Neuronal stem cell (in vitro differentiated cells): ENCODE data around the gene FAM43B.

Experiments
- DNase-seq: peaks from one replicate; pipeline ENCODE4 v3.0.0-alpha.2; 2013; ENCODE audit warnings: low spot score
- H2AFZ ChIP-seq: one replicate; pipeline ENCODE4 v1.6.1; 2013; ENCODE audit warnings: mild to moderate bottlenecking, low read length, inconsistent platforms
- H2AK5ac ChIP-seq: 2 replicates; pipeline ENCODE4 v1.6.1; 2013; ENCODE audit warnings: low read depth, mild to moderate bottlenecking, inconsistent platforms, low read length, moderate library complexity, mixed read lengths
- H2BK120ac ChIP-seq: 2 replicates; pipeline ENCODE4 v1.6.1; 2013; ENCODE audit warnings: low read depth, mild to moderate bottlenecking, inconsistent platforms, low read length, moderate library complexity, mixed read lengths
- H2BK12ac ChIP-seq: one replicate; pipeline ENCODE4 v1.6.1; 2013; ENCODE audit warnings: low read length, inconsistent platforms
- H2BK15ac ChIP-seq: 2 replicates; pipeline ENCODE4 v1.6.1; 2013; ENCODE audit warnings: mild to moderate bottlenecking, low read length, inconsistent platforms, mixed read lengths
- H2BK5ac ChIP-seq: one replicate; pipeline ENCODE4 v1.6.1; 2013; ENCODE audit warnings: inconsistent platforms, mild to moderate bottlenecking, low read length, moderate library complexity
- H3K14ac ChIP-seq: one replicate; pipeline ENCODE4 v1.6.1; 2013; ENCODE audit warnings: low read length, inconsistent platforms
- H3K18ac ChIP-seq: 2 replicates; pipeline ENCODE4 v1.6.1; 2013; ENCODE audit warnings: low read length, inconsistent platforms
- H3K23ac ChIP-seq: 2 replicates; pipeline ENCODE4 v1.6.1; 2013; ENCODE audit warnings: low read depth, mild to moderate bottlenecking, mixed read lengths, low read length, inconsistent platforms; ENCODE audit not compliant: poor library complexity
- H3K27ac ChIP-seq: replicated peaks from 3 replicates; pipeline ENCODE4 v1.5.1; 2013; ENCODE audit warnings: low read length, inconsistent platforms
- H3K27me3 ChIP-seq, 3 experiments: 2 replicates each; pipeline ENCODE4 v1.6.1; 2013; ENCODE audit warnings: low read length in 3 of 3, mild to moderate bottlenecking in 2 of 3, inconsistent platforms in 1 of 3, low read depth in 1 of 3, mixed read lengths in 1 of 3, moderate library complexity in 1 of 3; ENCODE audit not compliant: control insufficient read depth in 3 of 3, insufficient read depth in 3 of 3
- H3K36me3 ChIP-seq, 2 donors: replicated peaks in 1 of 2; 2 replicates each; pipeline ENCODE4 v1.6.1; 2013; ENCODE audit warnings: low read length in 2 of 2; ENCODE audit not compliant: control insufficient read depth in 2 of 2, insufficient read depth in 2 of 2
- H3K4ac ChIP-seq: 2 replicates; pipeline ENCODE4 v1.6.1; 2013; ENCODE audit warnings: inconsistent platforms, mild to moderate bottlenecking, low read length, moderate library complexity
- H3K4me1 ChIP-seq, 2 donors: 1 replicate in 1 of 2; 2 replicates in 1 of 2; pipeline ENCODE4 v1.6.1; 2013; ENCODE audit warnings: low read length in 2 of 2, low read depth in 1 of 2; ENCODE audit not compliant: control insufficient read depth in 2 of 2, insufficient read depth in 1 of 2
- H3K4me2 ChIP-seq: one replicate; pipeline ENCODE4 v1.6.1; 2013; ENCODE audit warnings: mild to moderate bottlenecking, low read length, inconsistent platforms; ENCODE audit not compliant: insufficient read depth, poor library complexity, severe bottlenecking
- H3K4me3 ChIP-seq, 2 donors: 2 replicates each; pipeline ENCODE4 v1.5.1; 2013; ENCODE audit warnings: low read length in 2 of 2, mild to moderate bottlenecking in 2 of 2, inconsistent platforms in 1 of 2, moderate library complexity in 1 of 2
- H3K79me1 ChIP-seq: one replicate; pipeline ENCODE4 v1.6.1; 2013; ENCODE audit warnings: low read depth, mild to moderate bottlenecking, inconsistent platforms, low read length, moderate library complexity
- H3K9ac ChIP-seq: one replicate; pipeline ENCODE4 v1.6.1; 2013; ENCODE audit warnings: mild to moderate bottlenecking, low read depth, low read length, inconsistent platforms; ENCODE audit not compliant: poor library complexity
- H3K9me3 ChIP-seq, 2 donors: replicated peaks in 1 of 2; 2 replicates each; pipeline versions ENCODE3 to v1.6.1; 2013; ENCODE audit warnings: low read length in 2 of 2, mild to moderate bottlenecking in 2 of 2, inconsistent platforms in 1 of 2, low read depth in 1 of 2, mixed read lengths in 1 of 2, moderate library complexity in 1 of 2; ENCODE audit not compliant: control insufficient read depth in 2 of 2, insufficient read depth in 1 of 2
- H4K8ac ChIP-seq: one replicate; pipeline ENCODE4 v1.6.1; 2013; ENCODE audit warnings: low read depth, mild to moderate bottlenecking, inconsistent platforms, low read length, moderate library complexity
- H4K91ac ChIP-seq: one replicate; pipeline ENCODE4 v1.6.1; 2013; ENCODE audit warnings: low read length, low read depth, mild to moderate bottlenecking, inconsistent platforms; ENCODE audit not compliant: poor library complexity
- WGBS, 2 donors: extraction: QIAGEN DNeasy Blood & Tissue Kit; methylation state at CpG; one replicate each; pipeline ENCODE4 v1.1.7; 2013; ENCODE audit warnings: missing lambda C conversion rate in 2 of 2, mixed read lengths in 1 of 2; ENCODE audit not compliant: insufficient read length in 2 of 2, insufficient replicate concordance in 1 of 2; ENCODE audit errors: extremely low coverage in 2 of 2; 5-methylcytosine and 5-hydroxymethylcytosine counted together

Gene FAM43B

GRCh38 chr1:20560966-20561365, 8.6 kb downstream of the FAM43B start:
- no peak overlapping the region for H2BK15ac ChIP-seq
- no peaks in the 10 kb centered on the region for H3K79me1 ChIP-seq
- no peak overlapping the region for H3K4me2 ChIP-seq
- no peak overlapping the region for H3K14ac ChIP-seq
- H2BK12ac ChIP-seq = no peak overlapping the region
- H2BK5ac ChIP-seq = no peak overlapping the region
- no peaks in the 10 kb centered on the region for H3K4me1 ChIP-seq
- H2AFZ ChIP-seq = no peak overlapping the region
- H4K8ac ChIP-seq = no peak overlapping the region
- no peak for DNase-seq
- no peak overlapping the region for H3K18ac ChIP-seq
- no peak overlapping the region for H3K9ac ChIP-seq
- H2AK5ac ChIP-seq = no peak overlapping the region
- peaks cover 0 to 1% of the 10 kb centered on the region in 2 donors for H3K9me3 ChIP-seq
- no peak overlapping the region for H4K91ac ChIP-seq
- H3K23ac ChIP-seq = peak overlapping the region; percentile 57
- no peak overlapping the region for H3K4ac ChIP-seq
- H3K27me3 ChIP-seq = peaks cover 0 to 52% (median 17%) of the 10 kb centered on the region in 3 experiments
- H2BK120ac ChIP-seq = no peak overlapping the region
- no peak overlapping the region for H3K4me3 ChIP-seq
- WGBS, 2 donors = no CpG with 5 or more reads among the region's 1 CpG
- H3K36me3 ChIP-seq = no peaks in the 10 kb centered on the region
- H3K27ac ChIP-seq = no peak overlapping the region

- H3K18ac ChIP-seq = no peak overlapping the region
- H3K27ac ChIP-seq = no peak overlapping the region
- no peak overlapping the region for H3K23ac ChIP-seq
- no peaks in the 10 kb centered on the region for H3K79me1 ChIP-seq
- WGBS, 2 donors = no CpG with 5 or more reads among the region's 4 CpGs
- H3K36me3 ChIP-seq = no peaks in the 10 kb centered on the region
- H2AK5ac ChIP-seq = no peak overlapping the region
- no peak overlapping the region for H2BK12ac ChIP-seq
- no peak overlapping the region for H4K8ac ChIP-seq
- no peak overlapping the region for H4K91ac ChIP-seq
- peaks cover 0 to 29% (median 0%) of the 10 kb centered on the region in 3 experiments for H3K27me3 ChIP-seq
- H3K14ac ChIP-seq = no peak overlapping the region
- H3K4me2 ChIP-seq = no peak overlapping the region
- H2BK5ac ChIP-seq = no peak overlapping the region
- no peak overlapping the region for H3K4ac ChIP-seq
- no peak overlapping the region for H2BK120ac ChIP-seq
- H3K9ac ChIP-seq = no peak overlapping the region
- H3K4me3 ChIP-seq = no peak overlapping the region
- H2AFZ ChIP-seq = peak overlapping the region; percentile 22
- no peak overlapping the region for H2BK15ac ChIP-seq
- DNase-seq = no peak
- H3K9me3 ChIP-seq = no peaks in the 10 kb centered on the region
- H3K4me1 ChIP-seq = no peaks in the 10 kb centered on the region
Measured at GRCh38 chr1:20565234-20565633, 12.9 kb downstream of the FAM43B start.

DNA sequence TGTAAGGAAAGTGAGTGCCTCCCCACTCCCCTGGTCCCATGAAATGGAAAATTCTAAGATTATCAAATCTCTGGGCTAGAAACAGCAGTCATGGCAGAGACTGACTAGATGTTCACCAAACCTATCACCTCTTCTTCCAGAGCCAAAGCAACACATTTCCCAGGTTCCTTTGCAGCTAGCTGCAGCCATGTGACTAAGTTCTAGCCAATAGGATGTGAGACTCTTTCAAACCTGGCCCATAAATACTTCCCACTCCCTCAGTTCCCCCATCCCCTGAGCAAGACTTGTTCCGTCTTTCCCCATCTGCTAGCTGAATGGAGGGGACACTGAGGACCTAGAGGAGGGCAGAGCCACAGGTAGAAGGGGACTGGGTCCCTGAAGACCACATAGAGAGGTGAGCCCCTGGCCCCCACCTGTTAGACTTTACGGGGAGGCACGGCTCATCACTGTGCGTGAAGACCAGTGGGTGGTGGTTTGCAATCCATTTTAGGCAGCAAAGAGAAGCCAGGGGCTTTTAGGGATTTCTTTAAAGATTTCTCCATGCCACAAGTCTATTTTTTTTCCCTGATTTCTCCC, 17.2 kb downstream of the FAM43B start:
- H3K27me3 ChIP-seq = peaks cover 0 to 15% (median 0%) of the 10 kb centered on the region in 3 experiments
- H4K91ac ChIP-seq = no peak overlapping the region
- H3K36me3 ChIP-seq = no peaks in the 10 kb centered on the region
- no peak overlapping the region for H2BK5ac ChIP-seq
- peaks cover 0 to 2% of the 10 kb centered on the region in 2 donors for H3K9me3 ChIP-seq
- H2BK12ac ChIP-seq = no peak overlapping the region
- WGBS, 2 donors = no CpG with 5 or more reads among the region's 4 CpGs
- H3K4me3 ChIP-seq = no peak overlapping the region
- H3K14ac ChIP-seq = peak overlapping the region; percentile 22
- H2BK15ac ChIP-seq = no peak overlapping the region
- H2AK5ac ChIP-seq = no peak overlapping the region
- H3K9ac ChIP-seq = no peak overlapping the region
- DNase-seq = no peak
- H3K4me1 ChIP-seq = no peaks in the 10 kb centered on the region
- H3K79me1 ChIP-seq = no peaks in the 10 kb centered on the region
- H3K23ac ChIP-seq = no peak overlapping the region
- H3K4me2 ChIP-seq = no peak overlapping the region
- H3K27ac ChIP-seq = no peak overlapping the region
- H3K18ac ChIP-seq = no peak overlapping the region
- H3K4ac ChIP-seq = no peak overlapping the region
- H2AFZ ChIP-seq = no peak overlapping the region
- no peak overlapping the region for H2BK120ac ChIP-seq
- H4K8ac ChIP-seq = no peak overlapping the region

- DNase-seq = no peak
Measured at GRCh38 chr1:20571427-20571826, 19.1 kb downstream of the FAM43B start.

More at GRCh38 chr1:20571427-20571826, 19.1 kb downstream of the FAM43B start:
- no peak overlapping the region for H3K23ac ChIP-seq
- H3K36me3 ChIP-seq = no peaks in the 10 kb centered on the region
- no peak overlapping the region for H2BK120ac ChIP-seq
- no peak overlapping the region for H3K4ac ChIP-seq
- H2AFZ ChIP-seq = no peak overlapping the region
- no peak overlapping the region for H3K4me2 ChIP-seq
- H3K27ac ChIP-seq = no peak overlapping the region
- H3K14ac ChIP-seq = no peak overlapping the region
- no peak overlapping the region for H2BK15ac ChIP-seq
- H3K4me3 ChIP-seq = no peak overlapping the region
- WGBS, 2 donors = no CpG with 5 or more reads among the region's 5 CpGs
- peaks cover 0 to 2% of the 10 kb centered on the region in 2 donors for H3K9me3 ChIP-seq
- no peak overlapping the region for H2BK12ac ChIP-seq
- no peak overlapping the region for H4K91ac ChIP-seq
- no peak overlapping the region for H2BK5ac ChIP-seq
- H3K27me3 ChIP-seq = peaks cover 0 to 13% (median 0%) of the 10 kb centered on the region in 3 experiments
- H3K18ac ChIP-seq = no peak overlapping the region
- H3K9ac ChIP-seq = no peak overlapping the region
- H3K79me1 ChIP-seq = no peaks in the 10 kb centered on the region
- H4K8ac ChIP-seq = no peak overlapping the region
- peaks cover 0 to 3% of the 10 kb centered on the region in 2 donors for H3K4me1 ChIP-seq
- no peak overlapping the region for H2AK5ac ChIP-seq
